Spinal cord (tissue), 10 donors: ENCODE data around the gene A2M. TPM values are rescaled to one million over a fixed set of nuclear protein-coding genes. Genes with fewer than 3 reads are reported as not detected.
A peak's percentile ranks its signal among the peaks of the same experiment; 100 is the strongest.

Source experiments
- DNase-seq, 6 donors: peaks; one replicate each; pipeline versions ENCODE4 v3.0.0 to v3.0.0-alpha.2; 2013 to 2015; ENCODE audit warnings: low spot score in 6 of 6, low read depth in 4 of 6
- H3K27ac ChIP-seq: one replicate; pipeline ENCODE4 v1.5.1; 2013; ENCODE audit warnings: low read depth, low read length, control low read depth
- H3K27me3 ChIP-seq: one replicate; pipeline ENCODE4 v1.6.1; 2013; ENCODE audit warnings: low read length; ENCODE audit not compliant: control insufficient read depth, insufficient read depth
- H3K36me3 ChIP-seq: one replicate; pipeline ENCODE4 v1.6.1; 2013; ENCODE audit warnings: low read length; ENCODE audit not compliant: control insufficient read depth, insufficient read depth
- H3K4me1 ChIP-seq: one replicate; pipeline ENCODE4 v1.6.1; 2013; ENCODE audit warnings: low read length; ENCODE audit not compliant: control insufficient read depth, insufficient read depth
- H3K4me3 ChIP-seq: one replicate; pipeline ENCODE4 v1.5.1; 2013; ENCODE audit warnings: low read depth, low read length, control low read depth
- H3K9me3 ChIP-seq: one replicate; pipeline ENCODE4 v1.6.1; 2013; ENCODE audit warnings: low read length; ENCODE audit not compliant: control insufficient read depth, insufficient read depth
- WGBS: methylation state at CpG from one replicate; pipeline ENCODE4 v1.1.5; 2013; ENCODE audit warnings: missing lambda C conversion rate; ENCODE audit not compliant: insufficient coverage; 5-methylcytosine and 5-hydroxymethylcytosine counted together
- long read RNA-seq, 4 donors: transcript quantifications; one replicate each; lab custom pipeline, GENCODE V29; 2026
- polyA plus RNA-seq, 2 donors: library from polyadenylated mRNA; unstranded; fragments of 120-200 nt; gene quantifications; one replicate each; pipeline ENCODE4 v1.2.1, GENCODE V29; 2013; ENCODE audit not compliant: insufficient read length in 2 of 2
- total RNA-seq, 2 donors: library from RNA; depleted of rRNA in 1 of 2; stranded (reverse); fragments of 120-200 nt in 1 of 2; fragments of >200 nt in 1 of 2; gene quantifications; one replicate each; pipeline versions ENCODE4 v1.2.3 to v1.2.4, GENCODE V29; 2013 to 2014
- donor health status: healthy.

A2M gene
- total RNA-seq (100 to 1,000 TPM; 175 to 263 TPM), polyA plus RNA-seq (100 to 1,000 TPM; 177 to 218 TPM)
- long read RNA-seq, donor 1, full-length matches to known transcripts, result 28 of 40 reads
- long read RNA-seq, donor 1, partial matches to known transcripts, result 12 of 40 reads
- long read RNA-seq, donor 1, other reads (novel, unspliced or antisense), result 0 of 40 reads
- long read RNA-seq, donor 2, full-length matches to known transcripts, result 5 of 17 reads
- long read RNA-seq, donor 2, partial matches to known transcripts, result 12 of 17 reads
- long read RNA-seq, donor 2, other reads (novel, unspliced or antisense), result 0 of 17 reads
- long read RNA-seq, donor 3, full-length matches to known transcripts, result 6 of 23 reads
- long read RNA-seq, donor 3, partial matches to known transcripts, result 17 of 23 reads
- long read RNA-seq, donor 3, other reads (novel, unspliced or antisense), result 0 of 23 reads
- long read RNA-seq, donor 4, full-length matches to known transcripts, result 74 of 530 reads
- long read RNA-seq, donor 4, partial matches to known transcripts, result 456 of 530 reads
- long read RNA-seq, donor 4, other reads (novel, unspliced or antisense), result 0 of 530 reads

DNA sequence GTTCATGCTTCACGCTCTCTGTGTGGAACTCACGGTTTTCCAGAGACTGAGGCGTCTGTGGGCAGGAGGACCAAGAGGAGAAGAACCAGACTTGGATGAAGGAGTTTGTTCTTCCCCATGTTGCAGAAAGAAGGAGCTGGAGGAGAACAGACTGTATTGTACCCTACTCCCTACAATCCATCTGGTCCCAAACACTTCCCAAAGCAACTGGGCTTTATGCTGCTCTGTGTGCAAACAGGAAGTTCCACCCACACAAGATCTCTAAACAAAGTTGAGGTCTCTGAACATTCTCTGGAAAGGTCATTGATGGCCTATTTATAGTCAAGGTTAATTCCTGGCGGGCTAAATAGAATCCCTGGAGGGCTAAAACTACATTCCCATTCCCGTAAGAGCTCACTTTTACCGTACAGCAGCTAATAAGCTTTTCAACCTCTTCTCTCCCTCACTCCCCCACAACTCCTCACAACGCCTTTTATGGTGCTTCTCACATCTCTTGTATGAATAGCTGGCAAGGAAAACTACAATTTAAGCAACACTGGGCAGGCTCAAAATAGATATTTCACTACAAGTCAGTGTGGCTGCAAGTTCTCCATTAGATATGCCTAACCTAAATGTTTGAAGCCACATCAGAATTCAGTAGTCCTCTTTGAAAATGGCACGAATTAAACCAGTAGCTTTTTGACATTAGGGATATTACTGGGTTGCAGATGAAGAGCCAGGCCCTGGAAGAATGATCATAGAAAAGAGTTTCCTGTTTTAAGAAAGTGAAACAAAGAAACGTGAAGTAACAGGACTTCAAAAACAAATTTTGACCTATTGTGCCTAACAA, at the start of gene A2M:
TSS of gene A2M (minus strand) at position 189 of the 829 bp plus-strand sequence. CDS start at position 119, 70 bp downstream.
- Histone ChIP-seq H3K9me3 (no peaks in the 10 kb centered on the region), H3K4me1 (no peaks in the 10 kb centered on the region), H3K36me3 (no peaks in the 10 kb centered on the region), H3K27me3 (no peaks in the 10 kb centered on the region), H3K4me3 (peak within 1 kb of the TSS; percentile 13), H3K27ac (peak within 1 kb of the TSS; percentile 54)
- peak in 1 of 6 donors; percentile 37 for DNase-seq
- WGBS, result 69% methylated on average over 6 of the region's 9 CpGs

DNA sequence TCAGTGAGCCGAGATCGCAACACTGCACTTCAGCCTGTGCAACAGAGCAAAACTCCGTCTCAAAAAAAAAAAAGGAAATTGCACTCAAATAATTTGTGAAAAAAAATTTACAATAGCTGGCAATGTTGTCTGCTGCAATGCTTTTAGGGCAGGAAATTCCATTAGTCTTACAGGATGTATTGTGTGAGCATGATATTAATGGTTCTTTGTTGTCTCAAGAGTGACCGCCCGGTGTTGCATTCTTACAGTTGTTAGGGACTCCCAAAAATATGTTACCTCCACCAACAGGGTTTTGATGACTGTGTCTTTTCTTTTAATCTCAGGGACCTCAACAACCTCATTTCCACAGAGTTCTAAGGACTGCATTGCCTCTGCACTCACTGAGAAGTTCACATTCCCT, 47.7 kb upstream of the A2M start:
- DNase-seq, result no peak
- Histone ChIP-seq H3K36me3 (no peaks in the 10 kb centered on the region), H3K27ac (no peak overlapping the region), H3K4me1 (no peaks in the 10 kb centered on the region), H3K9me3 (no peaks in the 10 kb centered on the region), H3K4me3 (no peak overlapping the region), H3K27me3 (no peaks in the 10 kb centered on the region)
- WGBS, result 83% methylated on average over 2 of the region's 5 CpGs

- no peaks in the 10 kb centered on the region for H3K9me3 ChIP-seq
- no peaks in the 10 kb centered on the region for H3K4me1 ChIP-seq
- no peaks in the 10 kb centered on the region for H3K36me3 ChIP-seq
- WGBS, result 100% methylated on average over 3 of the region's 4 CpGs
- H3K4me3 ChIP-seq, result no peak overlapping the region
- no peak overlapping the region for H3K27ac ChIP-seq
- DNase-seq, result no peak
- H3K27me3 ChIP-seq, result no peaks in the 10 kb centered on the region
Observed at GRCh38 chr12:9156119-9156518, 40.4 kb upstream of the A2M start.

- DNase-seq, result no peak
- 93% methylated on average over 2 of the region's 6 CpGs for WGBS
- H3K36me3 ChIP-seq, result no peaks in the 10 kb centered on the region
- peaks cover 5% of the 10 kb centered on the region for H3K9me3 ChIP-seq
- H3K27ac ChIP-seq, result no peak overlapping the region
- no peaks in the 10 kb centered on the region for H3K27me3 ChIP-seq
- no peaks in the 10 kb centered on the region for H3K4me1 ChIP-seq
- no peak overlapping the region for H3K4me3 ChIP-seq
Observed at GRCh38 chr12:9149372-9149771, 33.7 kb upstream of the A2M start.

- H3K27me3 ChIP-seq, result no peaks in the 10 kb centered on the region
- no peaks in the 10 kb centered on the region for H3K4me1 ChIP-seq
- no peak for DNase-seq
- H3K4me3 ChIP-seq, result no peak overlapping the region
- H3K36me3 ChIP-seq, result no peaks in the 10 kb centered on the region
- no CpG with 5 or more reads among the region's 2 CpGs for WGBS
- H3K27ac ChIP-seq, result no peak overlapping the region
- H3K9me3 ChIP-seq, result peaks cover 5% of the 10 kb centered on the region
Observed at GRCh38 chr12:9148926-9149325, 33.2 kb upstream of the A2M start.

DNA sequence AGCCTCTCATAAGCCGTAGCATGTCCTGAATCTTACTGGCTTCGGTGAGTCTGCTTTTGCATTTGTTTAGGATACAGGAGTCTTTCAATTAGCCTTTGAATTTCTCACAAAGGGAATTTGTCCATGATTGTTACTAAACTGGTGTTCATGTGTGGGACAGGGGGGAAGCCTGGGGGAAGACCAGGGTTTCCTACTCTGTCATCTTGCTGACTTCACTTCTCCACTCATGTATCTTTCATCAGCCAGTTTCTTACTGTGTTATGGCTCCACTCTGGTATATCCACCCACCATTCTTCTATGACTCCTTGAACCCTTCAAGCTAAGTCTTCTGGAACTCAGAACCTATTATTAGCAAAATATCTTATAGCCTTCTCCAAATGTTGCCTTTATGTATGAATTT, 31.7 kb upstream of the A2M start:
- H3K9me3 ChIP-seq, result peaks cover 5% of the 10 kb centered on the region
- no peaks in the 10 kb centered on the region for H3K27me3 ChIP-seq
- H3K27ac ChIP-seq, result no peak overlapping the region
- H3K4me3 ChIP-seq, result no peak overlapping the region
- no peaks in the 10 kb centered on the region for H3K36me3 ChIP-seq
- DNase-seq, result no peak
- WGBS, result 67% methylated on average over 2 of the region's 2 CpGs
- no peaks in the 10 kb centered on the region for H3K4me1 ChIP-seq

DNA sequence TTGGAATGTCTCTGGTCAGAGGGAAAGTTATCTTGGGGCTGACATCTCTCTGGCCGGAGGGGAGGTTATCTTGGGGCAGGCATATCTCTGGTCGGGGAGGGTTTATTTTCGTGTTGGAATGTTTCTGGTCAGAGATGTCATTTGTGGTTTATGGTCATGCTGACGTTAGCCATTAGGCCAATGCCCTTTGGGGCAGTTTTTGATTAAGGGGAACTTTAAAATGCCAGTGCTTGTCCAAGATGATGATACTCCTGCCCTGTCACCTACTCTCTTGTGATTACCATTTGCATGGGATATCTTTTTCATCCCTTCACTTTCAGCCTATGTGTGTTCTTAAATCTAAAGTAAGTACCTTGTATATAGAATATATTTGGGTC, 29.0 kb upstream of the A2M start:
- WGBS, result 73% methylated on average over 3 of the region's 4 CpGs
- Histone ChIP-seq H3K4me3 (no peak overlapping the region), H3K36me3 (no peaks in the 10 kb centered on the region), H3K9me3 (peaks cover 5% of the 10 kb centered on the region), H3K4me1 (no peaks in the 10 kb centered on the region), H3K27ac (no peak overlapping the region), H3K27me3 (no peaks in the 10 kb centered on the region)
- DNase-seq, result no peak

DNA sequence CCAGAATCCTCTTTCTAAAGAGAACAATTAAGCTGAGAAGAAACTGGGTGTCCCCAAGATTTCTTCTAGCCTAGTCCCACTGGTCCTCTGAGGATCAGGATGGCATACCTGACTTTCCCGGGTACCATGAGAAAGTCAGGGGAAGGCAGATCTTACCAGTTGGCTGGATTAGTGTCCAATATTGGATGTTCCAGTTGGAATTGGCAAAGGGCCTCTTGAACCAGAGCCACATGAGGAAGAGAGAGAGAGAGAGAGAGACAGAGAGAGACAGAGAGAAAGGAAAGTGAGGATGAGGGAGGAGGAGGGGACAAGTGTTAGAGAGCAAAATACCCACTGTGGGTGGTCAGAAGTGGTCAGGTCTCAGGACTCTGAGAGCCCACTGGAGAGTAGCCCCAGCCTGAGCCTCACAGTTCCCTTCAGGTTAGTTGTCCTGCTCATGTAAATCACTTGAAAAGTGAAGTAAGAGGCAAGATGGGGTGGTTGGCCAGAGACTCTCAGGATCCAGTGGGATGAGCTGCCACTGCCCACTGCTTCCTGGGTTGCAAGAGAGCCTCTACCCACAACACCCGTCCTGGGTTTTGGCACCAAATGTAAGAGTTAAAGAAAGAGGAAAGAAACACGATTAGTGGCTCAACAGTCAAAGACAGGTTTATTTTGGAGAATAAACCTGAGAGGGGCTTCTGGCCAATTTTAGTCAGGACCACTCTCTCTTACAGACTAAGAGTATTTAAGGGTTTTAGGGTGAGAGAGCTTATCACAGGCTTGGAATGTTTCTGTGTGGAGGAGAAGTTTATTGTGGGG, 28.4 kb upstream of the A2M start:
- peaks cover 5% of the 10 kb centered on the region for H3K9me3 ChIP-seq
- H3K27me3 ChIP-seq, result no peaks in the 10 kb centered on the region
- H3K4me1 ChIP-seq, result no peaks in the 10 kb centered on the region
- no peak overlapping the region for H3K4me3 ChIP-seq
- DNase-seq, result no peak
- H3K36me3 ChIP-seq, result no peaks in the 10 kb centered on the region
- no peak overlapping the region for H3K27ac ChIP-seq
- 94% methylated on average over 2 of the region's 3 CpGs for WGBS

GRCh38 chr12:9143137-9143536, 27.4 kb upstream of the A2M start:
- no peak overlapping the region for H3K4me3 ChIP-seq
- no peaks in the 10 kb centered on the region for H3K36me3 ChIP-seq
- H3K27ac ChIP-seq, result no peak overlapping the region
- no peak for DNase-seq
- no peaks in the 10 kb centered on the region for H3K4me1 ChIP-seq
- WGBS, result 100% methylated on average over 1 of the region's 2 CpGs
- peaks cover 5% of the 10 kb centered on the region for H3K9me3 ChIP-seq
- H3K27me3 ChIP-seq, result no peaks in the 10 kb centered on the region
